GM12878 (cell line): Measurements from ENCODE around the gene ZNF324. TPM values are rescaled to one million over a fixed set of nuclear protein-coding genes. Genes with fewer than 3 reads are reported as not detected.
A peak's percentile ranks its signal among the peaks of the same experiment; 100 is the strongest.

Experiments used
- ATAC-seq: fragments of 200-7000 bp; cut with Tn5 transposase; 3 replicates; pipeline ENCODE4 v1.9.1; 2020; ENCODE audit warnings: mild to moderate bottlenecking, moderate library complexity
- Bru-seq: library from RNA; stranded (reverse); fragments of 400-500 nt; gene quantifications from one replicate; lab custom pipeline; 2021; lab: Mats Ljungman, UMichigan
- BruChase-seq, 2 experiments: library from RNA; stranded (reverse); fragments of 400-500 nt; gene quantifications; one replicate each; lab custom pipeline; 2021; lab: Mats Ljungman, UMichigan
- BruUV-seq: library from RNA; stranded (reverse); fragments of 400-500 nt; replicated peaks from 2 replicates; lab custom pipeline; 2021; lab: Mats Ljungman, UMichigan
- CTCF ChIA-PET: fragments of 300-600 bp; sonication (Branson Sonifier 250); formaldehyde crosslinking; extraction: SDS; loops from one replicate; lab custom pipeline; 2021; ENCODE audit warnings: inconsistent platforms; lab: Yijun Ruan, JAX
- POLR2A ChIA-PET: fragments of 350-600 bp; formaldehyde crosslinking; extraction: SDS; loops from one replicate; lab custom pipeline; 2021; ENCODE audit warnings: inconsistent platforms; lab: Charles Lee
- RAD21 ChIA-PET: fragments of 300-600 bp; sonication (Branson Sonifier 250); formaldehyde crosslinking; loops from one replicate; lab custom pipeline; 2023; ENCODE audit warnings: antibody characterized with exemption; ENCODE audit not compliant: unreplicated experiment; lab: Charles Lee
- SMC1A ChIA-PET: fragments of 300-600 bp; sonication (Branson Sonifier 250); formaldehyde crosslinking; loops from one replicate; lab custom pipeline; 2023; ENCODE audit not compliant: unreplicated experiment, uncharacterized antibody; lab: Charles Lee
- DNase-seq: peaks from one replicate; pipeline ENCODE4 v3.0.0-alpha.2; 2011; ENCODE audit warnings: low read depth, low spot score
- FAIRE-seq: peaks from 3 replicates; lab custom pipeline; 2011; peaks lifted over from hg19 to GRCh38; lab: Jason Lieb, UNC
- H2AFZ ChIP-seq: 2 replicates; pipeline ENCODE4 v1.6.0; 2011; ENCODE audit warnings: low read depth, low read length, control low read depth; ENCODE audit not compliant: control insufficient read depth
- H3K27ac ChIP-seq: 2 replicates; pipeline ENCODE4 v1.5.1; 2011; ENCODE audit warnings: control low read depth; ENCODE audit not compliant: control insufficient read depth, insufficient read depth
- H3K27me3 ChIP-seq, 2 experiments: replicated peaks in 1 of 2; 2 replicates each; pipeline versions ENCODE4 v1.6.0 to v1.6.1; 2011; ENCODE audit warnings: low read length in 1 of 2; ENCODE audit not compliant: control insufficient read depth in 2 of 2, insufficient read depth in 2 of 2
- H3K36me3 ChIP-seq, 2 experiments: 2 replicates each; pipeline ENCODE4 v1.5.1; 2011; ENCODE audit warnings: low read length in 1 of 2; ENCODE audit not compliant: control insufficient read depth in 2 of 2, insufficient read depth in 2 of 2
- H3K4me1 ChIP-seq: 2 replicates; pipeline ENCODE4 v1.6.1; 2011; ENCODE audit warnings: mild to moderate bottlenecking, low read length, moderate library complexity, mixed read lengths; ENCODE audit not compliant: control insufficient read depth, insufficient read depth
- H3K4me2 ChIP-seq: 2 replicates; pipeline ENCODE4 v1.6.0; 2011; ENCODE audit warnings: control low read depth; ENCODE audit not compliant: control insufficient read depth, insufficient read depth
- H3K4me3 ChIP-seq: fragments of 200-600 bp; sonication (generic); 2 replicates; pipeline ENCODE4 v1.5.1; 2016
- H3K79me2 ChIP-seq: 2 replicates; pipeline ENCODE4 v1.6.0; 2011; ENCODE audit warnings: low read length; ENCODE audit not compliant: control insufficient read depth, insufficient read depth
- H3K9ac ChIP-seq: 2 replicates; pipeline ENCODE4 v1.8.0; 2011; ENCODE audit warnings: low read length, control low read depth, mixed read lengths; ENCODE audit not compliant: control insufficient read depth, insufficient read depth
- H3K9me3 ChIP-seq: replicated peaks from 3 replicates; pipeline ENCODE4 v1.5.1; 2011; ENCODE audit warnings: mild to moderate bottlenecking, low read length; ENCODE audit not compliant: control insufficient read depth, insufficient read depth
- H4K20me1 ChIP-seq: 2 replicates; pipeline ENCODE4 v1.6.0; 2011; ENCODE audit not compliant: control insufficient read depth, insufficient read depth
- CHD1 ChIP-seq: IDR thresholded peaks from 2 replicates; pipeline ENCODE4 v1.6.1; 2012; ENCODE audit warnings: low read depth, low read length, improper control_type of control experiment
- DPF2 ChIP-seq: fragments of 450-650 bp; IDR thresholded peaks from 2 replicates; pipeline ENCODE4 v1.6.1; 2017; ENCODE audit warnings: mild to moderate bottlenecking
- EGR1 ChIP-seq, 2 experiments: IDR thresholded peaks; 1 replicate in 1 of 2; 2 replicates in 1 of 2; pipeline ENCODE4 v1.6.1; 2011 to 2012; ENCODE audit warnings: low read depth in 2 of 2, low read length in 2 of 2, borderline replicate concordance in 1 of 2, mild to moderate bottlenecking in 1 of 2, moderate library complexity in 1 of 2
- POLR2AphosphoS2 ChIP-seq: IDR thresholded peaks from 2 replicates; pipeline ENCODE4 v1.6.1; 2011; ENCODE audit warnings: low read depth, mild to moderate bottlenecking, low read length, improper control_type of control experiment, moderate library complexity
- RB1 ChIP-seq: fragments of 450-650 bp; formaldehyde crosslinking; IDR thresholded peaks from 2 replicates; pipeline ENCODE4 v1.6.1; 2017; ENCODE audit warnings: mild to moderate bottlenecking, borderline replicate concordance
- RBBP5 ChIP-seq: fragments of 200-600 bp; sonication (generic); conservative IDR thresholded peaks from 2 replicates; pipeline ENCODE4 v1.6.1; 2016
- USF1 ChIP-seq: IDR thresholded peaks from 2 replicates; pipeline ENCODE4 v1.6.1; 2011; ENCODE audit warnings: borderline replicate concordance, low read depth, mild to moderate bottlenecking, moderate library complexity, mixed read lengths, low read length; ENCODE audit not compliant: insufficient read depth; ENCODE audit errors: extremely low read length
- ZBTB11 ChIP-seq: fragments of 450-650 bp; formaldehyde crosslinking; IDR thresholded peaks from 2 replicates; pipeline ENCODE4 v1.5.0; 2022; ENCODE audit warnings: mild to moderate bottlenecking, missing genetic modification characterization
- ZNF384 ChIP-seq: IDR thresholded peaks from 2 replicates; pipeline ENCODE4 v1.6.1; 2012; ENCODE audit warnings: low read depth, mild to moderate bottlenecking, low read length, improper control_type of control experiment, borderline replicate concordance
- ZZZ3 ChIP-seq: IDR thresholded peaks from 2 replicates; pipeline ENCODE4 v1.6.1; 2011; ENCODE audit warnings: low read depth; ENCODE audit not compliant: control insufficient read depth, insufficient read length
- WGBS: methylation state at CpG from one replicate; pipeline ENCODE4 v1.1.6; 2016; ENCODE audit warnings: low lambda C conversion rate; ENCODE audit not compliant: insufficient replicate concordance, insufficient coverage; ENCODE audit errors: missing lambda C conversion rate; 5-methylcytosine and 5-hydroxymethylcytosine counted together
- in situ Hi-C: fragments of 300-500 bp; cut with MboI; formaldehyde crosslinking; loops from 9 replicates; pipeline ENCODE4 v1.14.3; 2018; ENCODE audit warnings: mixed read lengths
- intact Hi-C: fragments of 100-400 bp; cut with micrococcal nuclease; formaldehyde crosslinking; loops from one replicate; pipeline ENCODE4 v1.14.2; 2022; ENCODE audit not compliant: unreplicated experiment
- long read RNA-seq, 2 experiments: library from polyadenylated mRNA; unstranded; transcript quantifications; one replicate each; pipeline ENCODE4 v2.0.0, GENCODE V29; 2019 to 2020
- polyA minus RNA-seq, 3 experiments: library from RNA; depleted of rRNA, polyadenylated mRNA; stranded (reverse); fragments of >200 nt; gene quantifications; 2 replicates each; pipeline ENCODE4 v1.2.3, GENCODE V29; 2011
- polyA plus RNA-seq, 11 experiments: library from polyadenylated mRNA; depleted of rRNA in 4 of 11; unstranded in 6 of 11; stranded (reverse) in 5 of 11; fragments of >200 nt; fragmentation: Nextera tagmentation in 4 of 11; fragmentation: Illumina TruSeq in 1 of 11; extraction: Ambion mirVana in 4 of 11; extraction: Trizol in 1 of 11; gene quantifications; 1 replicate in 1 of 11; 2 replicates in 10 of 11; pipeline versions ENCODE4 v1.2.1 to v1.2.3, GENCODE V29; 2011 to 2016; ENCODE audit warnings: inconsistent platforms in 2 of 11, missing spikeins in 2 of 11, low read depth in 1 of 11
- total RNA-seq, 4 experiments: library from RNA; depleted of rRNA in 3 of 4; stranded (reverse); fragments of >200 nt in 3 of 4; fragmentation: Illumina TruSeq in 1 of 4; extraction: Trizol in 1 of 4; gene quantifications; 2 replicates each; pipeline versions ENCODE4 v1.2.1 to v1.2.3, GENCODE V29; 2013 to 2021
- TF ChIP-seq, protein P1 (sequence below): fragments of 450-650 bp; IDR thresholded peaks from 2 replicates; pipeline ENCODE4 v1.6.1; 2014; ENCODE audit warnings: mild to moderate bottlenecking

ZNF324 gene
- total RNA-seq (2013; cell fraction: nucleolus; rRNA removed) = 35.9 and 44.8 TPM in 2 replicates
- total RNA-seq (2014; rRNA removed) (10.6 and 13.9 TPM in 2 replicates), total RNA-seq (2014; rRNA removed; fragmentation: Illumina TruSeq; extraction: Trizol) (5.0 and 5.9 TPM in 2 replicates), total RNA-seq (2021) (12.1 and 12.9 TPM in 2 replicates), polyA plus RNA-seq (2011; rRNA removed) (2.8 and 5.7 TPM in 2 replicates), polyA plus RNA-seq (2014; fragmentation: Illumina TruSeq; extraction: Trizol) (3.1 and 3.5 TPM in 2 replicates), polyA plus RNA-seq (2014; fragmentation: Nextera tagmentation; extraction: Ambion mirVana) (1 to 10 TPM in 1 of 2 experiments, under 1 TPM in 1; 0.71 to 2.1 TPM), polyA plus RNA-seq (2014; rRNA removed) (8.1 and 9.5 TPM in 2 replicates), polyA plus RNA-seq (2016; fragmentation: Nextera tagmentation; extraction: Ambion mirVana) (1 to 10 TPM; 8.5 to 9.0 TPM), polyA minus RNA-seq (2011; rRNA and poly(A)+ RNA removed) (9.7 and 19.5 TPM in 2 replicates), Bru-seq, nascent RNA (percentile 70 among the genes with signal in this experiment), BruChase-seq, experiment 1, labeled RNA remaining after a 6-hour chase (percentile 54 among the genes with signal in this experiment), BruChase-seq, experiment 2, labeled RNA remaining after a 2-hour chase (percentile 62 among the genes with signal in this experiment)
- 3.3 TPM for polyA plus RNA-seq (2011; ENCODE audit: low read depth)
- polyA plus RNA-seq (2011; cell fraction: cytosol; rRNA removed) = 6.7 and 10.0 TPM in 2 replicates
- polyA plus RNA-seq (2011; cell fraction: nucleus; rRNA removed) = 11.2 and 13.9 TPM in 2 replicates
- polyA plus RNA-seq (2012) = 7.0 and 7.3 TPM in 2 replicates
- 4.1 and 5.9 TPM in 2 replicates for polyA minus RNA-seq (2011; cell fraction: cytosol; rRNA and poly(A)+ RNA removed)
- polyA minus RNA-seq (2011; cell fraction: nucleus; rRNA and poly(A)+ RNA removed) = 19.2 and 29.2 TPM in 2 replicates
- long read RNA-seq, experiment 1 = 0 reads
- long read RNA-seq, experiment 2, partial matches to known transcripts = 0 of 6 reads
- long read RNA-seq, experiment 2, other reads (novel, unspliced or antisense) = 3 of 6 reads

DNA sequence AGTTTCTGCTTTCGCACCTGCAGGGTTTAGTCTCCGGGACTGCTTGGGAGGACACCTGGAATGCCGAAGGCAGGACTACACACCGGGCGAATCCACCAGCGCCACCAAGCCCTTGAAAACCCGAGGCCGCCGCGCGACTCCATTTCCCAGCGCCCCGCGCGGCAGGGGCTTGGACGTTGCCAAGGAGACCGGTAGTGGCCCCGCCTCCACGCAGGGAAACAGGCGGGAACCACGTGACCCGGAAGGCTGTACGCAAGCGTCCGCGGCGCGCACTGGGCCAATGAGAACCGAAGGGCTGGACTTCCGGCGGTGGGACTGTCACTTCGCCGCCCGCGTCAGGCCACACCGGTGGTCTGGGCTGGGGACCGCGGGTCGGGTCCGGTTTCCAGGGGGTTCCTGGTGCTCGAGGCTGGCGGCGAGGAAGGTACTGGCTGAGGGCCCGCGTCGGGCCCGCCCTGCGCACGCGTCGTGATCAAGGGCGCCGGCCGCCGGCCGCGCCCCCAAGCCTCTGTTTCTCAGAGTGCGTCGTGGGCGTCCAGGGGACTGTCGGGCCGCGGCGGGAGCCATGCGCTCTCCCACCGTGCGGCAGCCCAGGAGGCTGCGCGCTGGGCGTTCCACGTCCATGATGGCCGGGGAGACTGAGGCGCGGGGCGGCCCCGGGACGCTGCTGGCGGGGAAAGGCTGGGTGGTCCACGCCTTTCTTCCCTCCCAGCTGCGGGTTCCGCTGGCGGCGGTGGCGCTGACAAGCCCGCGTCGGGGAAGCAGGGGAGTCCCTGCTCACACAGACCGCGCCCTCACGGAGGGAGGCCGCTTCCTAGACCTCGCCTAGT lies at the start of gene ZNF324:
ZNF324 (plus strand) TSS at position 321 of the 830 bp plus-strand sequence. CDS start 2,106 bp downstream, outside the sequence.
- peak within 1 kb of the TSS; percentile 51; the same call in 1 of the 2 replicates for H3K27ac ChIP-seq
- H4K20me1 ChIP-seq = no peaks in the 10 kb centered on the region
- in situ Hi-C loops = no loop called here
- ChIA-PET CTCF (interaction anchor here (1.5 kb wide), 1 partner anchor 53 kb away, joined by 5 read pairs; the partner anchor contains the start of gene ZBTB45), SMC1A (interaction anchor here (1.0 to 1.5 kb wide), 3 partner anchors 9 to 59 kb away, joined by 3 to 4 read pairs (median 4); partner anchors contain the start of genes ZBTB45, ZNF446 and ZNF584), RAD21 (no interaction called here), POLR2A (interaction anchor here (0.5 to 2.4 kb wide), 4 partner anchors 15 to 314 kb away, joined by 3 to 6 read pairs (median 4); partner anchors contain the start of genes ZNF324B and ZNF584)
- ATAC-seq (peak; percentile 93), FAIRE-seq (peak; percentile 98), DNase-seq (peak; percentile 76)
- peak within 1 kb of the TSS; percentile 91 for H3K4me2 ChIP-seq
- no peaks in the 10 kb centered on the region for H3K9me3 ChIP-seq
- H2AFZ ChIP-seq = peak within 1 kb of the TSS; percentile 97
- H3K4me1 ChIP-seq = peaks cover 14% of the 10 kb centered on the region
- H3K79me2 ChIP-seq = peaks cover 17% of the 10 kb centered on the region
- WGBS = 1% methylated on average over 55 of the region's 92 CpGs
- BruUV-seq = no TSS peak
- H3K4me3 ChIP-seq = peak within 1 kb of the TSS; percentile 81
- H3K9ac ChIP-seq = peak within 1 kb of the TSS; percentile 63
- intact Hi-C loops = loop anchor here (5.0 kb wide), 2 partner anchors 60 to 140 kb away; partner anchors contain the start of genes ZNF584 and ZSCAN22
- no peaks in the 10 kb centered on the region for H3K27me3 ChIP-seq
- peaks cover under 1 to 4% of the 10 kb centered on the region in 2 experiments; a peak in 3 of 4 replicates for H3K36me3 ChIP-seq
- TF ChIP-seq POLR2AphosphoS2 (peak; percentile 78; the same call in 1 of the 2 replicates), ZZZ3 (no peak), RBBP5 (no peak), ZBTB11 (CRISPR knock-in tag) (peak; percentile 34; the same call in 1 of the 2 replicates), EGR1 (IDR thresholded peaks at IDR 0.05; ENCODE audit: borderline replicate concordance in 1 of 2, low read depth in 2 of 2, low read length in 2 of 2) (peak in 1 of 2 experiments; percentile 57; a peak in 1 of 3 replicates), USF1 (peak; percentile 94), RB1 (peak; percentile 89; the same call in 1 of the 2 replicates), ZNF384 (no peak; the same call in 1 of the 2 replicates), DPF2 (peak; percentile 72; the same call in 1 of the 2 replicates), CHD1 (no peak)
- TF ChIP-seq, protein P1, sequence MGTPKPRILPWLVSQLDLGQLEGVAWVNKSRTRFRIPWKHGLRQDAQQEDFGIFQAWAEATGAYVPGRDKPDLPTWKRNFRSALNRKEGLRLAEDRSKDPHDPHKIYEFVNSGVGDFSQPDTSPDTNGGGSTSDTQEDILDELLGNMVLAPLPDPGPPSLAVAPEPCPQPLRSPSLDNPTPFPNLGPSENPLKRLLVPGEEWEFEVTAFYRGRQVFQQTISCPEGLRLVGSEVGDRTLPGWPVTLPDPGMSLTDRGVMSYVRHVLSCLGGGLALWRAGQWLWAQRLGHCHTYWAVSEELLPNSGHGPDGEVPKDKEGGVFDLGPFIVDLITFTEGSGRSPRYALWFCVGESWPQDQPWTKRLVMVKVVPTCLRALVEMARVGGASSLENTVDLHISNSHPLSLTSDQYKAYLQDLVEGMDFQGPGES = peak; percentile 57; the same call in 1 of the 2 replicates
